CD1c-positive myeloid dendritic cell (primary cell): Measurements from ENCODE around the gene VTCN1.
"Not testable (repeated sequence)": the region's sequence is repeated elsewhere in the genome, so short reads cannot be mapped to it uniquely, and the experiment has no call there.

ENCODE experiments used
- DNase-seq: peaks from one replicate; pipeline ENCODE4 v3.0.0-alpha.2; 2016; ENCODE audit errors: extremely low spot score

VTCN1 gene

GRCh38 chr1:117166076-117166475 lies 44.7 kb downstream of the VTCN1 start:
- DNase-seq = no peak

GRCh38 chr1:117164209-117164608 lies 46.5 kb downstream of the VTCN1 start:
- no peak for DNase-seq

GRCh38 chr1:117162816-117163215 lies 47.9 kb downstream of the VTCN1 start:
- no peak for DNase-seq

GRCh38 chr1:117161887-117162286 lies 48.8 kb downstream of the VTCN1 start:
- no peak for DNase-seq

- DNase-seq = not testable (repeated sequence)
Observed at GRCh38 chr1:117151305-117151704, 59.4 kb downstream of the VTCN1 start.

GRCh38 chr1:117150316-117150715 lies 60.4 kb downstream of the VTCN1 start:
- DNase-seq = no peak

- DNase-seq = no peak
Observed at GRCh38 chr1:117147856-117148588, 62.7 kb downstream of the VTCN1 start.

- no peak for DNase-seq
Observed at GRCh38 chr1:117147341-117147831, 63.3 kb downstream of the VTCN1 start.

- no peak for DNase-seq
Observed at GRCh38 chr1:117146575-117147340, 64.0 kb downstream of the VTCN1 start.

- no peak for DNase-seq
Observed at GRCh38 chr1:117146072-117146471, 64.7 kb downstream of the VTCN1 start.

- no peak for DNase-seq
Observed at GRCh38 chr1:117143871-117144270, 66.9 kb downstream of the VTCN1 start.

- DNase-seq = no peak
Observed at GRCh38 chr1:117143172-117143571, 67.6 kb downstream of the VTCN1 start.

GRCh38 chr1:117142200-117142599 lies 68.5 kb downstream of the VTCN1 start:
- DNase-seq = no peak

- DNase-seq = no peak
Observed at GRCh38 chr1:117138561-117138960, 72.2 kb downstream of the VTCN1 start.

GRCh38 chr1:117138106-117138505 lies 72.6 kb downstream of the VTCN1 start:
- DNase-seq = no peak

- no peak for DNase-seq
Observed at GRCh38 chr1:117137281-117137855, 73.4 kb downstream of the VTCN1 start.

GRCh38 chr1:117136749-117137148 lies 74.0 kb downstream of the VTCN1 start:
- DNase-seq = no peak

GRCh38 chr1:117135329-117135728 lies 75.4 kb downstream of the VTCN1 start:
- no peak for DNase-seq

- DNase-seq = no peak
Observed at GRCh38 chr1:117130526-117130925, 80.2 kb downstream of the VTCN1 start.

GRCh38 chr1:117128323-117129079 lies 82.2 kb downstream of the VTCN1 start:
- DNase-seq = peak; percentile 50

GRCh38 chr1:117127795-117128194 lies 82.9 kb downstream of the VTCN1 start:
- no peak for DNase-seq

GRCh38 chr1:117124661-117125060 lies 86.1 kb downstream of the VTCN1 start:
- DNase-seq = no peak
